HG03135 (cell line): ENCODE data around the gene TMEM44.
"Not testable (repeated sequence)": the region's sequence is repeated elsewhere in the genome, so short reads cannot be mapped to it uniquely, and the experiment has no call there.

Source experiments
- ATAC-seq: cut with Tn5 transposase; IDR thresholded peaks from one replicate; pipeline ENCODE4 v1.9.1; 2021; ENCODE audit warnings: mild to moderate bottlenecking, moderate library complexity; ENCODE audit not compliant: unreplicated experiment

Gene TMEM44

GRCh38 chr3:194612221-194612620 lies 21.0 kb downstream of the TMEM44 start:
- no peak for ATAC-seq

- ATAC-seq = no peak
Measured at GRCh38 chr3:194610689-194611088, 22.5 kb downstream of the TMEM44 start.

- ATAC-seq = no peak
Measured at GRCh38 chr3:194609601-194610000, 23.6 kb downstream of the TMEM44 start.

- ATAC-seq = no peak
Measured at GRCh38 chr3:194608981-194609380, 24.2 kb downstream of the TMEM44 start.

- ATAC-seq = no peak
Measured at GRCh38 chr3:194607592-194608389, 25.4 kb downstream of the TMEM44 start.

- ATAC-seq = no peak
Measured at GRCh38 chr3:194606941-194607340, 26.3 kb downstream of the TMEM44 start.

GRCh38 chr3:194606163-194606562 lies 27.1 kb downstream of the TMEM44 start:
- ATAC-seq = no peak

- ATAC-seq = not testable (repeated sequence)
Measured at GRCh38 chr3:194605314-194605713, 27.9 kb downstream of the TMEM44 start.

- no peak for ATAC-seq
Measured at GRCh38 chr3:194604837-194605236, 28.4 kb downstream of the TMEM44 start.

GRCh38 chr3:194604126-194604525 lies 29.1 kb downstream of the TMEM44 start:
- ATAC-seq = no peak

- ATAC-seq = no peak
Measured at GRCh38 chr3:194602669-194603171, 30.5 kb downstream of the TMEM44 start.

GRCh38 chr3:194598771-194599557 lies 34.3 kb downstream of the TMEM44 start:
- ATAC-seq = no peak

- no peak for ATAC-seq
Measured at GRCh38 chr3:194596906-194597305, 36.3 kb downstream of the TMEM44 start.

GRCh38 chr3:194592798-194593752 lies 40.1 kb downstream of the TMEM44 start:
- no peak for ATAC-seq

GRCh38 chr3:194588741-194589140 lies 44.5 kb downstream of the TMEM44 start:
- ATAC-seq = no peak

GRCh38 chr3:194588236-194588635 lies 45.0 kb downstream of the TMEM44 start:
- ATAC-seq = no peak

- no peak for ATAC-seq
Measured at GRCh38 chr3:194587438-194587931, 45.7 kb downstream of the TMEM44 start.

GRCh38 chr3:194586836-194587235 lies 46.4 kb downstream of the TMEM44 start:
- ATAC-seq = no peak

GRCh38 chr3:194585880-194586281 lies 47.3 kb downstream of the TMEM44 start:
- ATAC-seq = no peak

- no peak for ATAC-seq
Measured at GRCh38 chr3:194584866-194585265, 48.4 kb downstream of the TMEM44 start.
